AG09309 (cell line): ENCODE results near the gene VCAN.
A peak's percentile ranks its signal among the peaks of the same experiment; 100 is the strongest.

Experiments used
- DNase-seq: peaks from one replicate; pipeline ENCODE4 v3.0.0-alpha.2; 2010; ENCODE audit warnings: low read depth
- H3K4me3 ChIP-seq: 2 replicates; pipeline ENCODE4 v1.5.1; 2011; ENCODE audit warnings: mild to moderate bottlenecking, low read depth, low read length, moderate library complexity; ENCODE audit not compliant: control insufficient read depth
- TF ChIP-seq, protein P1 (sequence below): IDR thresholded peaks from 2 replicates; pipeline ENCODE4 v1.5.1; 2011; ENCODE audit warnings: mild to moderate bottlenecking, low read depth, low read length, inconsistent platforms; ENCODE audit not compliant: insufficient read depth, control insufficient read depth; ENCODE audit errors: missing control alignments

Gene VCAN

DNA sequence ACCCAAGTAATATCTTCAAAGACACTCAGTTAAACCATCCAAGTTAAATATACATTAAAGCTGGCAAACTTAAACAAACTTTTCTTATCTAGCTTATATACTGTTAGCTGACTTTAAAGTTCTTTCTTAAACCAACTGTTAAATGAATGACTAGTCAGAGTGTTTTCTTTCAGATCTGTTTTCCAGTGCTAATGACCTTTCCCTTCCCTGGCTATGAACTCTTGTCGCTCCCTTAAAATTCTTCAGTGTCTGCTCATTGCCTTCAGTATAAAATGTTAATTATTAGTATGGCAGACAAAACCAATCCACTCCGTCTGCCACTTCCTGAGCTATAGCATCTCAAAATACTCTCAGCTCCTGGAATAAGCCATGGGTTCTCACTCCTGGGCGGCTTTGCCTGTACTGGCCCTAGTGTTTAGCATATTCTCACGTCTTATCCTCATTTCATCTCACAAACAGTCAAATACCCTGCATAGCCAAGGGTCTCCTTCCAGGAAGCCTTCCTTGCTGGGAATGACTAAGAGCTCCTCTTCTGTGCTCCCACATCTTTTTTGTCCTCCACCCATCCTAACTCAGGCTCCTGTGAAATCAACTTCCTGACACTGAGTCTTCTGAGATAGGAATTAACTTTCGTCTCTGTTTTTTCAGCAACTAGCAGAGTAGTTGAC is 87.7 kb downstream of the VCAN start:
- H3K4me3 ChIP-seq = no peak overlapping the region
- TF ChIP-seq, protein P1, sequence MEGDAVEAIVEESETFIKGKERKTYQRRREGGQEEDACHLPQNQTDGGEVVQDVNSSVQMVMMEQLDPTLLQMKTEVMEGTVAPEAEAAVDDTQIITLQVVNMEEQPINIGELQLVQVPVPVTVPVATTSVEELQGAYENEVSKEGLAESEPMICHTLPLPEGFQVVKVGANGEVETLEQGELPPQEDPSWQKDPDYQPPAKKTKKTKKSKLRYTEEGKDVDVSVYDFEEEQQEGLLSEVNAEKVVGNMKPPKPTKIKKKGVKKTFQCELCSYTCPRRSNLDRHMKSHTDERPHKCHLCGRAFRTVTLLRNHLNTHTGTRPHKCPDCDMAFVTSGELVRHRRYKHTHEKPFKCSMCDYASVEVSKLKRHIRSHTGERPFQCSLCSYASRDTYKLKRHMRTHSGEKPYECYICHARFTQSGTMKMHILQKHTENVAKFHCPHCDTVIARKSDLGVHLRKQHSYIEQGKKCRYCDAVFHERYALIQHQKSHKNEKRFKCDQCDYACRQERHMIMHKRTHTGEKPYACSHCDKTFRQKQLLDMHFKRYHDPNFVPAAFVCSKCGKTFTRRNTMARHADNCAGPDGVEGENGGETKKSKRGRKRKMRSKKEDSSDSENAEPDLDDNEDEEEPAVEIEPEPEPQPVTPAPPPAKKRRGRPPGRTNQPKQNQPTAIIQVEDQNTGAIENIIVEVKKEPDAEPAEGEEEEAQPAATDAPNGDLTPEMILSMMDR = no peak
- DNase-seq = no peak

- no peak overlapping the region for H3K4me3 ChIP-seq
- TF ChIP-seq, protein P1 = no peak
- no peak for DNase-seq
These were observed 90.6 kb downstream of the VCAN start for GRCh38 chr5:83562071-83562606.

- TF ChIP-seq, protein P1 = no peak
- H3K4me3 ChIP-seq = no peak overlapping the region
- no peak for DNase-seq
These were observed 91.4 kb downstream of the VCAN start for GRCh38 chr5:83562791-83563557.

DNA sequence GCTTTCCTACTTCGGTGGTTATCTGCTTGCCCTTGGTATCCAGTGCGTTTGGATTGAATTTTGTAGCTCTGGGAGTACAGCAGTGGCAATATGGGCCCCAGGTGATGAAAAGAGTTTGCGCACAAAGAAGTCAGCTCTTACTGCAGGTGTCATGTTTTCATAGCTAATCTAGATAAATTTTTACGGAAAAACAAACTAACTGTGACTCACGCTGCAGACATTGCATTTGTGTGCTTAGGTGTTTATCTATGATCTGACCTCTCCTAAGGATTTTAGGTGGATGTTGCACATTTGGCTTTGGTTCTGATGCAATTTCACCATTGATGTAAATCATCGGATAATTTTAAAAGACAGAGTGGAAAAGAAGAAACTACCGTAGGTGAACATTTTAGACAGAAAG is 92.1 kb downstream of the VCAN start:
- H3K4me3 ChIP-seq = no peak overlapping the region
- DNase-seq = no peak
- TF ChIP-seq, protein P1 = no peak

DNA sequence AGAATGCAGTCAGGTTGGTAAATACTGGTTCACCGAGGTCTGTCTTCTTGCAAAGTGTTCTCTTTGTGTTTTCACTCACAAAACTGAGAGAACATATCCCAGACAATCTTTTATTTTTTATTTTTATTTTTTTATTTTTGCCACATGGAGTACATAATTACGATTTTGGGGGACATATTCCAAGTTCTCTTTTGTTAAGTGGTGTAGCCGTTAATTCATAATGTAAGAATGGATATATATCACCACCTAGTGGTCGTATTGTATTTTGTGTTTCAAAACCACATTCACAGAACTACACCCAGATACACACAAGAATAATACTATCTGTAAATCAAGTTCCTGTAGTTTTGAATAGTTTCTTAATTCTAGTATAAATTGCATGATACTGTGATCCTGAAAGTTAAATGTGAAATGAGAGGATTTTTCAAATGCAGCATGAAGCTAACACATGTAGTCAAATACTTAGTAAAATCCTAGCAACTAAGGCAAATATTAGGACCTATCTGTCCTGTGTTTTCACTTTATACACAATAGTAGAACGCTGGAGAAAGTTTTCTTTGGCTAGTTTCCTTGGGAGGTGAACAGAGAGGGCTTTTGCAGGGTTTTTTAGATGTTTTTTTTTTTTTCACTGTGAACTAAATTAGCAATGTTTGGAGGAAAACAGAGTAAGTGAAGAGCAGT is 92.7 kb downstream of the VCAN start:
- DNase-seq = no peak
- TF ChIP-seq, protein P1 = peak; percentile 7
- H3K4me3 ChIP-seq = no peak overlapping the region

DNA sequence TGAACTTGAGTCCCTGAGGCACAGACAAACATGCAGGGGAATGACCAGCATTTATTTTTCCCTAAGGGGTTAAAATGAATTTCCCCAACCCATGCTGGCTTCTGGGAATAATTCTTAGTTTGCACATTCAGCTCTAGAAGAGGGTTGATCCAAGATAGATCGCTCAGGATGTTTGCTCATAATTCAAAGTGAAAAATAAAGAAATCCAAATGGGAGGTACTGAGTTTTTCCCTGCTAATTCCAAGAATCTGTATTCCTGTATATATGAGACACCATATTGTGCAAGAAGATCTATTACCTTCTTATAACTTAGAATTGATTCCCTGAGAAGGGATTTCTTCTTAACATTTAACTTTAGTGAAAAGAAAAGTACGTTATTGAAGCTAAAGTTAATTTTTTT is 96.2 kb downstream of the VCAN start:
- no peak overlapping the region for H3K4me3 ChIP-seq
- no peak for DNase-seq
- TF ChIP-seq, protein P1 = no peak
